Lower leg skin (tissue), 3 donors: ENCODE measurements around the gene KCNJ2.

Experiments used
- POLR2A ChIP-seq, 2 donors: fragments of 450-650 bp; IDR thresholded peaks; one replicate each; pipeline ENCODE4 v1.6.1; 2016 to 2017; ENCODE audit warnings: antibody characterized with exemption in 2 of 2, mild to moderate bottlenecking in 1 of 2, moderate library complexity in 1 of 2
- TF ChIP-seq, protein P1 (sequence below), 3 donors: fragments of 450-650 bp; IDR thresholded peaks; one replicate each; pipeline ENCODE4 v1.5.1; 2016; ENCODE audit warnings: antibody characterized with exemption in 3 of 3, mild to moderate bottlenecking in 3 of 3, moderate library complexity in 2 of 3

DNA sequence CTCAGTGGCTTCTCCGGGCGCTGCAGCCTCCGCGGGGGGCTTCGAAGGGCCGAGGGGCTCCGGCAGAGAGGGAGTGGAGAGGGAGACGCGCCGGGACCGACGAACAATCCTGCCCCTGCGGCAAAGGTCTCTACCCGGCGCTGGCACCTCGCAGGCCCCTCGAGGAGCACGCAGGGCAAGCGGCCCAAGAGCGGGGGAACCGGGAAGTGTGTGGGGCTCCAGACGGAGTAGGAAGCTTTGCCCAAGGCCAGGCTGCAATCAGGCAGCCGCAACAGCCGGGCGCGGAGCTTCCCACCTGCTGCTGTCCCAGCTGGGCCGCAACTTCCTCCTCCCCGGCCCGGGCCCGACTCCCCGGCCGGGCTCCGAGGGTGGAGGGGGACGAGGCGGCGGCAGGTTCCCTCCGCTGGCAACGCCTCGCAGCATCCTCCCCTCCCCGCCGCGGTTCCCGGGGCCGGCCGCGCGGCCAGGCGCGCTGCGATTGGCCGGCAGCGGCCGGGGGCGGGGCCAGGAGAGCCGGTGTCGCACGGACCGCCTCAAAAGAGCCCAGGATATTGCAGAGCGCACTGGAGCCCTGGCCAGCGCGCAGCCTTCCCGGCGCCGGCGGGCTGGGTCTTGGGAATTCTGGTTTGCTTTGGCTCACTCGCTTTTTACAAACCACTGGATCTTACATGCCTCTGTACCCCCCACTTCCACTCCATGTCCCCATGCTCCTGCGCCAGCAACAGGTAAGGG, at the start of gene KCNJ2:
- TF ChIP-seq, protein P1, sequence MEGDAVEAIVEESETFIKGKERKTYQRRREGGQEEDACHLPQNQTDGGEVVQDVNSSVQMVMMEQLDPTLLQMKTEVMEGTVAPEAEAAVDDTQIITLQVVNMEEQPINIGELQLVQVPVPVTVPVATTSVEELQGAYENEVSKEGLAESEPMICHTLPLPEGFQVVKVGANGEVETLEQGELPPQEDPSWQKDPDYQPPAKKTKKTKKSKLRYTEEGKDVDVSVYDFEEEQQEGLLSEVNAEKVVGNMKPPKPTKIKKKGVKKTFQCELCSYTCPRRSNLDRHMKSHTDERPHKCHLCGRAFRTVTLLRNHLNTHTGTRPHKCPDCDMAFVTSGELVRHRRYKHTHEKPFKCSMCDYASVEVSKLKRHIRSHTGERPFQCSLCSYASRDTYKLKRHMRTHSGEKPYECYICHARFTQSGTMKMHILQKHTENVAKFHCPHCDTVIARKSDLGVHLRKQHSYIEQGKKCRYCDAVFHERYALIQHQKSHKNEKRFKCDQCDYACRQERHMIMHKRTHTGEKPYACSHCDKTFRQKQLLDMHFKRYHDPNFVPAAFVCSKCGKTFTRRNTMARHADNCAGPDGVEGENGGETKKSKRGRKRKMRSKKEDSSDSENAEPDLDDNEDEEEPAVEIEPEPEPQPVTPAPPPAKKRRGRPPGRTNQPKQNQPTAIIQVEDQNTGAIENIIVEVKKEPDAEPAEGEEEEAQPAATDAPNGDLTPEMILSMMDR (IDR thresholded peaks at IDR 0.05) = no peak
- peak in 1 of 2 donors; percentile 9 for TF ChIP-seq POLR2A (IDR thresholded peaks at IDR 0.05)
